Measurements from ENCODE around the gene AMIGO3.

DNA sequence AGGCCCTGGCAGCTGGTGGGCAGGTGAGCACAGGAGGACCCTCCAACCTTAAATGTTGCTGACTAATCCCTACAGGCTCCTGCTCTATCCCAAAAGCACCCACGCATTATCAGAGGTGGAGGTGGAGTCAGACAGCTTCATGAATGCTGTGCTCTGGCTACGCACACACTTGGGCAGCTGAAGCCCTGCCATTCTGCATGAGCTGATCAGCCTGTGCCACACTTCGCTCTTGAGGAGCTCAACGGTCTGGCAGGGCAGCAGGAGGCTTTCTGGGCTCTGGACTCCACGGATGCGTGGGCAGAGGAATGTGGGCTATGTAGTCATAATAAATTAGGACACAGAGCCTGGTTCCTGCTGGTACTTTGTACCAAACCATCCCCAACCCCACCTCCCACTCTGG lies 36.3 kb downstream of the AMIGO3 start:
- TF ChIP-seq EP300 (IDR thresholded peaks at IDR 0.05; ENCODE audit: borderline replicate concordance) (no peak), NFIC (IDR thresholded peaks at IDR 0.05) (no peak), YY1 (IDR thresholded peaks at IDR 0.05; ENCODE audit: low read depth) (no peak), RAD21 (IDR thresholded peaks at IDR 0.05; ENCODE audit: low read depth) (no peak), CREB1 (IDR thresholded peaks at IDR 0.05; ENCODE audit: low read depth) (no peak), CEBPB (IDR thresholded peaks at IDR 0.05) (no peak), TEAD4 (IDR thresholded peaks at IDR 0.05) (peak; percentile 74), TAF1 (IDR thresholded peaks at IDR 0.05; ENCODE audit: low read depth) (no peak), EGR1 (IDR thresholded peaks at IDR 0.05) (peak; percentile 63; the same call in 1 of the 2 replicates), FOXM1 (IDR thresholded peaks at IDR 0.05; ENCODE audit: borderline replicate concordance, low read depth) (no peak), TCF12 (IDR thresholded peaks at IDR 0.05; ENCODE audit: low read depth) (no peak)
- TF ChIP-seq, protein P1, sequence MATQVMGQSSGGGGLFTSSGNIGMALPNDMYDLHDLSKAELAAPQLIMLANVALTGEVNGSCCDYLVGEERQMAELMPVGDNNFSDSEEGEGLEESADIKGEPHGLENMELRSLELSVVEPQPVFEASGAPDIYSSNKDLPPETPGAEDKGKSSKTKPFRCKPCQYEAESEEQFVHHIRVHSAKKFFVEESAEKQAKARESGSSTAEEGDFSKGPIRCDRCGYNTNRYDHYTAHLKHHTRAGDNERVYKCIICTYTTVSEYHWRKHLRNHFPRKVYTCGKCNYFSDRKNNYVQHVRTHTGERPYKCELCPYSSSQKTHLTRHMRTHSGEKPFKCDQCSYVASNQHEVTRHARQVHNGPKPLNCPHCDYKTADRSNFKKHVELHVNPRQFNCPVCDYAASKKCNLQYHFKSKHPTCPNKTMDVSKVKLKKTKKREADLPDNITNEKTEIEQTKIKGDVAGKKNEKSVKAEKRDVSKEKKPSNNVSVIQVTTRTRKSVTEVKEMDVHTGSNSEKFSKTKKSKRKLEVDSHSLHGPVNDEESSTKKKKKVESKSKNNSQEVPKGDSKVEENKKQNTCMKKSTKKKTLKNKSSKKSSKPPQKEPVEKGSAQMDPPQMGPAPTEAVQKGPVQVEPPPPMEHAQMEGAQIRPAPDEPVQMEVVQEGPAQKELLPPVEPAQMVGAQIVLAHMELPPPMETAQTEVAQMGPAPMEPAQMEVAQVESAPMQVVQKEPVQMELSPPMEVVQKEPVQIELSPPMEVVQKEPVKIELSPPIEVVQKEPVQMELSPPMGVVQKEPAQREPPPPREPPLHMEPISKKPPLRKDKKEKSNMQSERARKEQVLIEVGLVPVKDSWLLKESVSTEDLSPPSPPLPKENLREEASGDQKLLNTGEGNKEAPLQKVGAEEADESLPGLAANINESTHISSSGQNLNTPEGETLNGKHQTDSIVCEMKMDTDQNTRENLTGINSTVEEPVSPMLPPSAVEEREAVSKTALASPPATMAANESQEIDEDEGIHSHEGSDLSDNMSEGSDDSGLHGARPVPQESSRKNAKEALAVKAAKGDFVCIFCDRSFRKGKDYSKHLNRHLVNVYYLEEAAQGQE (IDR thresholded peaks at IDR 0.05; ENCODE audit: low read depth), result no peak
- TF ChIP-seq, protein P2, sequence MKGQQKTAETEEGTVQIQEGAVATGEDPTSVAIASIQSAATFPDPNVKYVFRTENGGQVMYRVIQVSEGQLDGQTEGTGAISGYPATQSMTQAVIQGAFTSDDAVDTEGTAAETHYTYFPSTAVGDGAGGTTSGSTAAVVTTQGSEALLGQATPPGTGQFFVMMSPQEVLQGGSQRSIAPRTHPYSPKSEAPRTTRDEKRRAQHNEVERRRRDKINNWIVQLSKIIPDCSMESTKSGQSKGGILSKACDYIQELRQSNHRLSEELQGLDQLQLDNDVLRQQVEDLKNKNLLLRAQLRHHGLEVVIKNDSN (IDR thresholded peaks at IDR 0.05), result no peak
- TF ChIP-seq, protein P3, sequence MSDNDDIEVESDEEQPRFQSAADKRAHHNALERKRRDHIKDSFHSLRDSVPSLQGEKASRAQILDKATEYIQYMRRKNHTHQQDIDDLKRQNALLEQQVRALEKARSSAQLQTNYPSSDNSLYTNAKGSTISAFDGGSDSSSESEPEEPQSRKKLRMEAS (IDR thresholded peaks at IDR 0.05), result no peak

All from Ishikawa (cell line).